ENCODE data around the gene MGMT. TPM values are rescaled to one million over a fixed set of nuclear protein-coding genes. Genes with fewer than 3 reads are reported as not detected.
"Not testable (repeated sequence)": the region's sequence is repeated elsewhere in the genome, so short reads cannot be mapped to it uniquely, and the experiment has no call there.

The MGMT gene
- total RNA-seq, result 18.8 and 19.6 TPM in 2 replicates

- intact Hi-C loops (cut with micrococcal nuclease), result loop anchor here (1.0 to 10.0 kb wide), 5 partner anchors 432 to 1420 kb away; partner anchors contain the start of genes C10orf143 and MKI67
- Mint-ChIP-seq H3K4me1 (ENCODE audit: low read depth) (peaks cover 7% of the 10 kb centered on the region), H3K36me3 (ENCODE audit: low read depth) (no peaks in the 10 kb centered on the region), H3K9me3 (no peaks in the 10 kb centered on the region), H3K4me3 (peak within 1 kb of the TSS; percentile 84), H3K27ac (peak within 1 kb of the TSS; percentile 65), H3K27me3 (ENCODE audit: insufficient read depth) (peaks cover 2% of the 10 kb centered on the region)
- DNase-seq (ENCODE audit: low spot score), result peak; percentile 92
Observed at GRCh38 chr10:129466703-129467358, at the start of gene MGMT. Gene MGMT, plus strand, starts transcription at chr10:129467241.

DNA sequence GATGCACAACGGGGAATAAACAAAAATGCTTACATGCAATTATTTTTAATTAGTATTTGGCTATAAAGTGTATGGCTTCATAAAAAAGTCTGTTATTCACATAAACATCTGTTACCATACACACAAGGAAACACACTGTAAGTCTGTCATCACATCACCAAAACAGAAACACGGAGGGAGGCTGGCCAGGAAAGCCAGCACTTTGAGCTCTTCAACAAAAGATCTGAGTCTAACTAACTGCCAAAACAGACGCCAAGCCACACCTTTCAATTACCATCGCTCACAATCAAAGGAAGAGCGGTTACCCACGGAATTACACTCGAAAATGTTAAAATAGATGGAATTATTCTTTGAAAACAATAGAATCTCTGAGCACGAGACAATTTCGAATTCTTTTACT is 49.2 kb upstream of the MGMT start:
- no peak overlapping the region for H3K27ac Mint-ChIP-seq
- no peak overlapping the region for H3K4me3 Mint-ChIP-seq
- H3K36me3 Mint-ChIP-seq (ENCODE audit: low read depth), result no peaks in the 10 kb centered on the region
- intact Hi-C loops (cut with micrococcal nuclease), result no loop called here
- H3K27me3 Mint-ChIP-seq (ENCODE audit: insufficient read depth), result peaks cover 4% of the 10 kb centered on the region
- no peak for DNase-seq (ENCODE audit: low spot score)
- no peaks in the 10 kb centered on the region for H3K4me1 Mint-ChIP-seq (ENCODE audit: low read depth)
- H3K9me3 Mint-ChIP-seq, result no peaks in the 10 kb centered on the region

GRCh38 chr10:129418496-129419225 is 48.4 kb upstream of the MGMT start:
- Mint-ChIP-seq H3K4me1 (ENCODE audit: low read depth) (no peaks in the 10 kb centered on the region), H3K27ac (no peak overlapping the region), H3K36me3 (ENCODE audit: low read depth) (no peaks in the 10 kb centered on the region), H3K27me3 (ENCODE audit: insufficient read depth) (peaks cover 4% of the 10 kb centered on the region), H3K4me3 (no peak overlapping the region), H3K9me3 (no peaks in the 10 kb centered on the region)
- intact Hi-C loops (cut with micrococcal nuclease), result no loop called here
- no peak for DNase-seq (ENCODE audit: low spot score)

DNA sequence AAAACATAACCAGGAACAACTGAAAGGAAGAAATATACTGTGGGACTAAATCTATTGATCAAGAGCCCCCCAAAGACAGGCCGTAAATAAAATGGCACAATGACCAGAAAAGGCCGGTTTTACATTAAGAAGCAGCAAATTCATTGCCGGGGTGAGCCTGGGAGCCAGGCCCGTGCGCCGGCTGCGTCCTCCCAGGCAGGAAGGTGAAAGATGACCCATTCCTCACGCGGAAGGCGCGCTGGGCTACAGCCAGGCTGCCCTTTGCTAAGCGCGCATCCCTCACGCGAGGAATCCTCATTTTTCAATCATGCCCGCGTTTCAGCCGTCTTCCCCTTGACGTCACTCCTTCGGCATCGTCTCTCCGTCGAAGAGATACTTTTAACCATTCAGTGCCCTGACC is 47.6 kb upstream of the MGMT start:
- no peaks in the 10 kb centered on the region for H3K9me3 Mint-ChIP-seq
- intact Hi-C loops (cut with micrococcal nuclease), result no loop called here
- peaks cover 4% of the 10 kb centered on the region for H3K27me3 Mint-ChIP-seq (ENCODE audit: insufficient read depth)
- H3K36me3 Mint-ChIP-seq (ENCODE audit: low read depth), result no peaks in the 10 kb centered on the region
- no peak overlapping the region for H3K27ac Mint-ChIP-seq
- H3K4me3 Mint-ChIP-seq, result no peak overlapping the region
- no peak for DNase-seq (ENCODE audit: low spot score)
- H3K4me1 Mint-ChIP-seq (ENCODE audit: low read depth), result no peaks in the 10 kb centered on the region

- Mint-ChIP-seq H3K27ac (no peak overlapping the region), H3K4me1 (ENCODE audit: low read depth) (no peaks in the 10 kb centered on the region)
Observed at GRCh38 chr10:129421399-129422010, 45.5 kb upstream of the MGMT start.

GRCh38 chr10:129424978-129425377 is 42.1 kb upstream of the MGMT start:
- Mint-ChIP-seq H3K27me3 (ENCODE audit: insufficient read depth) (peaks cover 5% of the 10 kb centered on the region), H3K27ac (no peak overlapping the region), H3K4me3 (no peak overlapping the region), H3K9me3 (no peaks in the 10 kb centered on the region), H3K36me3 (ENCODE audit: low read depth) (no peaks in the 10 kb centered on the region), H3K4me1 (ENCODE audit: low read depth) (no peaks in the 10 kb centered on the region)
- intact Hi-C loops (cut with micrococcal nuclease), result no loop called here
- DNase-seq (ENCODE audit: low spot score), result no peak

More at GRCh38 chr10:129421399-129422010, 45.5 kb upstream of the MGMT start:
- no peaks in the 10 kb centered on the region for H3K36me3 Mint-ChIP-seq (ENCODE audit: low read depth)
- DNase-seq (ENCODE audit: low spot score), result no peak
- intact Hi-C loops (cut with micrococcal nuclease), result no loop called here
- H3K27me3 Mint-ChIP-seq (ENCODE audit: insufficient read depth), result peaks cover 4% of the 10 kb centered on the region
- no peaks in the 10 kb centered on the region for H3K9me3 Mint-ChIP-seq
- H3K4me3 Mint-ChIP-seq, result no peak overlapping the region

DNA sequence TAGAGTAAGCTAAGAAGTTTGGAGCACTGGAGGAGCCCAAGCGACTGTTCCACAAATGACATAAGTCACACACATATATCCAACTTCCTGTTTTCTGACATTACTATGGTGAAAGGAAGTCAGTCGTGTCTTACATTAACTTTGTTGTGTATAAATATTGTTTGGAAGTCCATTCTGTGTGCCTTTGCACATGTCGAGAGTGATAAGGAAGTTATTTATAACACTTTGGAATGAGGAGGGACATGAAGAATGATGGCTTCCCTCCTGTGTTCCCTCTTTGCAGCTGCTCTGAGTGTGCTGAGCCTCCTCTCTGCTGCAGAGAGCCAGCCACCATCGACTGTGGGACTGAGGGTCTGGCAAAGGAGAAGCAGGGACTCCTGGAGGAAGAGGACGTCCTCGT is 40.4 kb upstream of the MGMT start:
- Mint-ChIP-seq H3K36me3 (ENCODE audit: low read depth) (no peaks in the 10 kb centered on the region), H3K4me3 (no peak overlapping the region), H3K27ac (no peak overlapping the region), H3K4me1 (ENCODE audit: low read depth) (no peaks in the 10 kb centered on the region), H3K9me3 (no peaks in the 10 kb centered on the region), H3K27me3 (ENCODE audit: insufficient read depth) (peaks cover 5% of the 10 kb centered on the region)
- no peak for DNase-seq (ENCODE audit: low spot score)
- intact Hi-C loops (cut with micrococcal nuclease), result no loop called here

DNA sequence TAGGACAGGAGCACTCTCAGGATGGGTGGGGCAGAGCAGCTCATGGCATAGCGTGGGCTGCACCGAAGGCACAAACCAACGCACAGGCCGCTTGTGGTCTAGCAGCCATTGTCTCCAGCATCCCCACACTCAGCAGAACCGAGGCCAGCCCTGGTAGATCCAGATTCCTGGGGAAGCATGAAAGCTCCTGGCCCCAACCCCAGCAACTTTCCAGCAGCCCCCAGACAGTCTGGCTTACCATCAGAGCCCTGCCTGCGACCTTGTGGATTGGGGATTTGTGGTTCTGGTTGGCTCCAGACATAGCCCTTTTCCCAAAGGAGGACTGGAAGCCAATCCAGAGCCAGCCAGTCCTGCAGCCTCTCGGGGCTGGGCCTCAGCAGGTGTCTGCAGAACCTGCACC is 33.8 kb upstream of the MGMT start:
- intact Hi-C loops (cut with micrococcal nuclease), result no loop called here
- no peaks in the 10 kb centered on the region for H3K4me1 Mint-ChIP-seq (ENCODE audit: low read depth)
- no peak overlapping the region for H3K27ac Mint-ChIP-seq
- no peaks in the 10 kb centered on the region for H3K36me3 Mint-ChIP-seq (ENCODE audit: low read depth)
- H3K4me3 Mint-ChIP-seq, result no peak overlapping the region
- DNase-seq (ENCODE audit: low spot score), result no peak
- no peaks in the 10 kb centered on the region for H3K9me3 Mint-ChIP-seq
- peaks cover 1% of the 10 kb centered on the region for H3K27me3 Mint-ChIP-seq (ENCODE audit: insufficient read depth)

DNA sequence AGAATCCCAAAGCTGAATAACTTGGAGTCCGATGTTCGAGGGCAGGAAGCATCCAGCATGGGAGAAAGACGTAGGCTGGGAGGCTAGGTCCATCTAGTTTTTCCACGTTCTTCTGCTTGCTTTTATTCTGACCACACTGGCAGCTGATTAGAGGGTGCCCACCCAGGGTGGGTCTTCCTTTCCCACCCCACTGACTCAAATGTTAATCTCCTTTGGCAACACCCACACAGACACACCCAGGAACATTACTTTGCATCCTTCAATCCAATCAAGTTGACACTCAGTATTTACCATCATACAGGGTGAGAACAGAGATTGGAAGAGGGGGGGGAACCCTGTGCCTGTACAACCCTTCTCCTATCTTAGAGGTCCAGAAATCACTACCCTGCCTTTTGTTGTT is 31.3 kb upstream of the MGMT start:
- not testable (repeated sequence) for H3K4me3 Mint-ChIP-seq

GRCh38 chr10:129438024-129438423 is 29.0 kb upstream of the MGMT start:
- Mint-ChIP-seq H3K36me3 (ENCODE audit: low read depth) (no peaks in the 10 kb centered on the region), H3K9me3 (no peaks in the 10 kb centered on the region)

More for the DNA sequence above, 31.3 kb upstream of the MGMT start:
- H3K4me1 Mint-ChIP-seq (ENCODE audit: low read depth); H3K9me3 Mint-ChIP-seq; intact Hi-C loops (cut with micrococcal nuclease); DNase-seq (ENCODE audit: low spot score); H3K27ac Mint-ChIP-seq; H3K27me3 Mint-ChIP-seq (ENCODE audit: insufficient read depth); H3K36me3 Mint-ChIP-seq (ENCODE audit: low read depth): not testable (repeated sequence)

GRCh38 chr10:129440247-129440646 is 26.8 kb upstream of the MGMT start:
- no peaks in the 10 kb centered on the region for H3K9me3 Mint-ChIP-seq
- no peak overlapping the region for H3K27ac Mint-ChIP-seq
- H3K36me3 Mint-ChIP-seq (ENCODE audit: low read depth), result no peaks in the 10 kb centered on the region
- intact Hi-C loops (cut with micrococcal nuclease), result no loop called here
- no peak overlapping the region for H3K4me3 Mint-ChIP-seq
- no peak for DNase-seq (ENCODE audit: low spot score)
- H3K4me1 Mint-ChIP-seq (ENCODE audit: low read depth), result no peaks in the 10 kb centered on the region
- H3K27me3 Mint-ChIP-seq (ENCODE audit: insufficient read depth), result peaks cover 3% of the 10 kb centered on the region

More at GRCh38 chr10:129438024-129438423, 29.0 kb upstream of the MGMT start:
- Mint-ChIP-seq H3K4me1 (ENCODE audit: low read depth) (no peaks in the 10 kb centered on the region), H3K27me3 (ENCODE audit: insufficient read depth) (no peaks in the 10 kb centered on the region), H3K27ac (no peak overlapping the region), H3K4me3 (no peak overlapping the region)
- DNase-seq (ENCODE audit: low spot score), result no peak
- intact Hi-C loops (cut with micrococcal nuclease), result no loop called here

- H3K9me3 Mint-ChIP-seq, result no peaks in the 10 kb centered on the region
- H3K27ac Mint-ChIP-seq, result no peak overlapping the region
- no peak overlapping the region for H3K4me3 Mint-ChIP-seq
- H3K36me3 Mint-ChIP-seq (ENCODE audit: low read depth), result no peaks in the 10 kb centered on the region
- no peaks in the 10 kb centered on the region for H3K4me1 Mint-ChIP-seq (ENCODE audit: low read depth)
- H3K27me3 Mint-ChIP-seq (ENCODE audit: insufficient read depth), result peaks cover 3% of the 10 kb centered on the region
- DNase-seq (ENCODE audit: low spot score), result no peak
- intact Hi-C loops (cut with micrococcal nuclease), result no loop called here
Observed at GRCh38 chr10:129440722-129441316, 26.2 kb upstream of the MGMT start.

Data from activated T-helper 1 cell treated with anti-CD3 and anti-CD28 coated beads, Interleukin-12 subunit alpha, Interleukin-12 subunit beta, Interleukin-2, Interleukin-4 antibody, amounts not matched to agents 30 ng/mL and 10 ng/mL and 1 ng/mL, durations not matched to agents 14 hours and 24 hours and 36 hours (primary cell).